Retina (tissue), 1 donor: Measurements from ENCODE around the gene SAMD8.
"Not testable (repeated sequence)": the region's sequence is repeated elsewhere in the genome, so short reads cannot be mapped to it uniquely, and the experiment has no call there.

Experiments used
- DNase-seq: peaks from one replicate; pipeline ENCODE4 v3.0.0-alpha.2; 2016

The SAMD8 gene

GRCh38 chr10:75107756-75108683, 3.4 kb upstream of the SAMD8 start:
- no peak for DNase-seq

GRCh38 chr10:75108684-75109458, 2.6 kb upstream of the SAMD8 start:
- DNase-seq = no peak

DNA sequence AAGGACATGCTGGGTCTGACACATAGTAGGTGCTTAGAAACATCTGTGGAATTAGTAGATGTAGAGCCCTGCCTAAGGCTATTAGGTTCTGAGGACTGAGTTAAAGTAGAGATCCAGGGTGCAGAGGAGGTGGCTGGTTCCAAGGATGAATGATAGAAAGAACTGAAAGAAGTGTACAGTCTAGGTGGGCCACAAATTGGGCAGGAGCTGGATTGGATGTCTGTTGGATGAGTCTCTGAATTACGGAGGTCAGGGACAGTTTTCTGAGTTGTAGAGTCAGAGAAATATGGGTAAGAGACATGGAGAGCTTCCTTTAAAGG, 2.0 kb upstream of the SAMD8 start:
- no peak for DNase-seq

- no peak for DNase-seq
These were observed 1.3 kb upstream of the SAMD8 start for GRCh38 chr10:75110006-75110632.

DNA sequence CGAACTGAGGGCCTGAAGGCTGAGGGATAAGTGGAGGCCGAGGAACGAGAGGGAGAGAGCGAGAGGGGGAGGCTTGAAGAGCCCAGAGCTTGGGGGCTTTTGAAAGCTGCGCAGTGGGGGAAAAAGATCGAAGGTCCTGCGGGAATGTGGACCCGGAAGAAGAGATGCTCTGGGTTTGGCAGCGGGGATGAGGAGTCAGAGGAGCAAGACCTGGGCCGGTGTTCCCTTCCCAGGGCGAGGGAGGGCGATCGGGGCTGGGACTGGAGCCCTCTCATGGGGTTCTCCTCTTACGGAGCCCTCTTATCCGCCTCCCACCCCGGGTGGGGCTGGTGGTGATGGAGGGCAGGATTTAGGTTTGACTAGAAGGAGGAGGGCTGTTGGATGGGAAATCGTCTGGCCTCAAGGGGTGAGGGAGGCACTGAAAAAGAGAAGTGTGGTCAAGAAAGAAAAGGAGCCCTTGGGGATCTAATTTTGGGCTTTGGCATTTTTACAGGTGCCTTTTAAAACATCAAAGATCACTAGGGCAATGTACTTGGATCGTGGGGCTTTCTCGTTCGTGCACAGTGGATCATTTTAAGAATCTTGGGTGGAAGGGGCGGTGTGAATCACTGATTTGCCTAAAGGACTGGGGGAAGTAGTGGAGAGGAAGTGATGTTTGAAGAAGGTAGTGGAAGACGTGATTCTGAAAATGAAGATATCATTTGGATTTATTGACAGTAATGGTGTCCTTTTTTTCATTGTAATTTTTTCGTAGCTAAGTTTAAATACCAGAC, 637 bp downstream of the SAMD8 start:
- peak; percentile 86 for DNase-seq

GRCh38 chr10:75115137-75115536, 3.7 kb downstream of the SAMD8 start:
- DNase-seq = no peak

GRCh38 chr10:75116941-75117775, 5.7 kb downstream of the SAMD8 start:
- DNase-seq = not testable (repeated sequence)

DNA sequence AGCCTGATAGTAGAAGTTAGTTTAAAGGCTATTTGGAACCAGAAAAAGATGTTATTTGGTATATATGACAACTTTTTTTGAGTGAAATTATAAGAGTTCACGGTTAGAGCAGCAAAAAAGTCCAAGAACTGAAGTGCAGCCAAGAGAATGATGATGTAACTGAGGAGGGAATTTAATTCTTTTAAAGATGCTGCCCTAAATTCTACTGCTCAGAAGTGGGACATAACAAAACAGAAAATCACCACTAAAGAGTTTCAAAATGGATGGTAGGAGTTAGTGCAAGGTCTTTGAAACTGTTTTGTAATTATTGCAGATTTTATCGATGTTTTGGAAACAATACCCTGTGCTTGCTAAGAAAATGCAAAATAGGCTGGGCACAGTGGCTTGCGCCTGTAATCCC, 6.5 kb downstream of the SAMD8 start:
- no peak for DNase-seq

DNA sequence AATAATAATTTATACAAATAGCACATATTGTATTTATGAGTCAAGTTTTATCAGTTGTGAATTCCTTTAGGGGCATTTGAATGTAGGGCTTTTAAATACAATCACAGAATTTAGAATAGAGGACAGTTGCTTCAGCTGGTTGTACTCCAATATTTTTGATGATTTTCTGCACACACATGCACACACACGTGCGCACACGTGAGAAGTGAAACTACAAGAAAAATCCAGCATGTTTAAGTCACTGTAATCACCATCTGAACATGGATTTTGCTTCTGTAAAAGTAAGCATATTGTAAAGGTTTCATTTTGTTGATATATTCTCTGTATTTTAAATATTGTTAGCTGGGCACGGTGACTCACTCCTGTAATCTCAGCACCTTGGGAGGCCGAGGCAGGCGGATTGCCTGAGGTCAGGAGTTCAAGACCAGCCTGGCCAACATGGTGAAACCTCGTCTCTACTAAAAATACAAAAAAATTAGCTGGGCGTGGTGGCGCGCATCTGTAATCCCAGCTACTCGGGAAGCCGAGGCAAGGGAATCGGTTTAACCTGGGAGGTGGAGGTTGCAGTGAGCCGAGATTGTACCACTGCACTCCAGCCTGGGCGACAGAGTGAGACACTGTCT, 8.1 kb downstream of the SAMD8 start:
- not testable (repeated sequence) for DNase-seq

- no peak for DNase-seq
These were observed 9.9 kb downstream of the SAMD8 start for GRCh38 chr10:75121322-75121721.

DNA sequence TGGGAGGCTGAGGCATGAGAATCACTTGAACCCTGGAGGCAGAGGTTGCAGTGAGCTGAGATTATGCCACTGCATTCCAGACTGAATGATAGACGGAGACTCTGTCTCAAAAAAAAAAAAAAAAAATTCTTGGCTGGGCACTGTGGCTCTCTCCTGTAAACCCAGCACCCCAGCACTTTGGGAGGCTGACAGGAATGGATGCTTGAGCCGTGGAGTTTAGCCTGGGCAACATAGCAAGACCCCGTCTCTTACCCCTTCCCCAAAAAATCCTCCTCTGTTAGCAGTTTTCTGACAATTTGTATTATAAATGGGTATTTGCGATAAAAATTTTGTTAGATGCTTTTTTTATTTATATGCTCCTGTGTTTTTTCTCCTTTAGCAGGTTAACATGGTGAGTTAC, 11.0 kb downstream of the SAMD8 start:
- DNase-seq = no peak

DNA sequence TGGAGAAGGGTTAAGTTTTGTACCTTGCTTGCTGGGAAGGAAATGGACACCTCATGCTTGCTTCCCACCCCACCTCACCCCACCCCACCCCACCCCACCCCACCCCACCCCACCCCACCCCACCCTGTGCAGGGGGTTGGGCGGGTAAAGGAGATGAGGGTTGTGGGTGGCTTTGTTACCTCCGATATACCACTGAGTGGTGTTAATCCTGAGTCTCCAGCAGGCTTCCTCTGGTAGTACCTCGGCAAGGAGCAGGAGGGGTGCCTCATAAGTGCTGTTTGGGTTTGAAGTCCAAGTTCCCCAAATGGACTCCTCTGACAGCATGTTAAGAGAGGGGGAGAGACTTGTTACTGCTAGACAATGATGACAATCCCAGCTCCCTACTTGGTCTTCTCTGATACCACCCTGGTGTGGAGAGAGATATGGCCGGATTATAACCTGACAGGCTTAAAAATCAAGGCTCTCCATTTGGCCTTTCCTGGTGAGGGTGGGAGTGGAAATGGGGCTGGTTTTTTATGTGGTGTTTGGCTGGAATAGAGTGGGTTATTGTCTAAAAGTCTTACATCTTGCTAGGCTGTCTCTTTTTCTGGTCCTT, 11.7 kb downstream of the SAMD8 start:
- no peak for DNase-seq

GRCh38 chr10:75126277-75126676, 14.8 kb downstream of the SAMD8 start:
- no peak for DNase-seq

- DNase-seq = no peak
These were observed 16.0 kb downstream of the SAMD8 start for GRCh38 chr10:75127471-75127870.

- DNase-seq = not testable (repeated sequence)
These were observed 17.5 kb downstream of the SAMD8 start for GRCh38 chr10:75128985-75129384.

DNA sequence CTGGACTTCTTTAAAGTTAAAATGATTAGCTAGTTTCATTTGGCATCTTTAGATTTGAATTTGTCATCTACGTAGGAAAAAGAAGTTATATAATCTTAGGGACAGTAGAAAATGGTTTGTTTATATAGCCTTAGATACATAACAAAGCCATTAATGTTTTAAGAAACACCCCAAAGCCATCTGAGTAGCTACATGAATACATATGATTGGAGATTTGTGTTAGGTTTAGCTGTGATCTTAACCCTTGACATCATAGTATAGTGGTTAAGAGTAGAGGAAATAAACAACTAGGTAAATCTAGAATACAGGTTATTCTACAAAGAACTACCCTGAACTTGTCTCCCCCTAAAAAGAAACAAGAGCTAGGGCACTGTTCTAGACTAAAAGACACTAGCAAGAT, 18.1 kb downstream of the SAMD8 start:
- no peak for DNase-seq

DNA sequence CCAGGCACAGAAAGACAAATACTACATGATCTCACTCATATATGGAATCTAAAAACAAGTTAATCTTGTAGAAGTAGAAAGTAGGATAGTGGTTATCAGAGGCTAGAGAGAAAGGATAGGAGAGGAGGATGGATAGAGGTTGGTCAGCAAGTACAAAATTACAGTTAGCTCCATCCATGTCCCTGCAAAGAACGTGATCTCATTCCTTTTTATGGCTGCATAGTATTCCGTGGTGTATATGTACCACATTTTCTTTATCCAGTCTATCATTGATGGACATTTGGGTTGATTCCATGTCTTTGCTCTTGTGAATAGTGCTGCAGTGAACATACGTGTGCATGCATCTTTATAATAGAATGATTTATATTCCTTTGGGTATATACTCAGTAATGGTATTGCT, 22.2 kb downstream of the SAMD8 start:
- not testable (repeated sequence) for DNase-seq

DNA sequence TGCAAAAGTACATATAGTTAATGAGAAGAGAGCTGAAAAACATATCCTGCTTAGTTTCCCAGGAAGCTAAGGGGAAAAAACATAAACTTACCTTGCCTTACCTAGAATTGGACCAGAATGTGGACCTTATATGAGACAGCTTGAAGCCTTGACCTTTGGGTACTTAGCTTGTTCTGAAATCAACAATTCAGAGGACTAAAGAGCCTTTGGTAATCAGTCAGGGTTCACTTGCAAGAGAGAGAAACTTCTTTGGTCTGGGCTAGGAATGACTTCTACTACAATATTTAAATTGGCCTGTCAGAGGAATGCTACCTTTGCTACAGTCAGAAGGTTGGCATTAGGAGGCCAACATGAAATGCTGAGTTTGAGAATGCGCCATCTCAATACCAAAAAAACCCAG, 24.9 kb downstream of the SAMD8 start:
- DNase-seq = no peak

DNA sequence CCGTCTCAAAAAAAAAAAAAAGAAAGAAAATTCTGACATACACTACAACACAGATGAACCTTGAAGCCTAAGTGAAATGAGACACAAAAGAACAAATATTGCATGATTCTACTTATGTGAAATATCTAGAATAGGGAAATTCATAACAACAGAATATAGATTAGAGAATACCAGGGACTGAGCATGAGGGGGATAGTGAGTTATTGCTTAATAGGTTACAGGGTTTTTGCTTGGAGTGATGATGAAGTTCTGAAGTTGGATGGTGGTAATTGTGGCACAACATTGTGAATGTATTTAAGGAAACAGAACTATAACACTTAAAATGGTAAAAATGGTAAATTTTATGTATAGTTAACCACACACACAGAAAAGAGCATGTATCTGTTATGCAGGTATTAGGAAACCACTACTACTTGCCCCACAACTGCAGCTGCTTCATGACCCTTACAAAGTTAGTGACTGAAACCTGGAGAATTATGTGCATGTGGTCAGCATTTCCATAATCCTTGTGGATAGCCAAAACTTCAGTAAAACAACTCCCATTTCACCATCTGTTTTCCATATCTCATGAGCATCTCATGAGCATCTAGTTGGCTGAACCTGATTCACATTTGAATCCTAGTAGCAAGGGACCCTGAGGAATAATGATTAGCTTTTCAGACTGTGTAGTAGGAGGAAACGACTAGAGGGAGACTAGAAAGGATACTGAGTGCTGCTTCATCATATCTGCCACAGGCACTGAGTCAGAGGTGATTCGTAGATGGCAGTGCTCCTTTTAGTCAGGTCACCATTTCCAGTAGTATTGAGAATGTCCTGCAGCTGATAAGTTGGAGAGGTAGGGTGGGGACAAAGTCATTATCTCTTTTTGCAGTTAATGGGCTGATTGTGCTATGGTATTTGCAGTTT, 26.3 kb downstream of the SAMD8 start:
- DNase-seq = no peak

GRCh38 chr10:75140246-75140645, 28.8 kb downstream of the SAMD8 start:
- no peak for DNase-seq
